GM20000 (cell line): Measurements from ENCODE around the gene ARID2.

Experiments
- DNase-seq: peaks from one replicate; pipeline ENCODE4 v3.0.0; 2012; ENCODE audit warnings: low spot score
- CTCF ChIP-seq: IDR thresholded peaks from 2 replicates; pipeline ENCODE4 v1.5.1; 2012; ENCODE audit warnings: mild to moderate bottlenecking, control low read depth; ENCODE audit errors: extremely low read depth, missing control alignments

Gene ARID2

DNA sequence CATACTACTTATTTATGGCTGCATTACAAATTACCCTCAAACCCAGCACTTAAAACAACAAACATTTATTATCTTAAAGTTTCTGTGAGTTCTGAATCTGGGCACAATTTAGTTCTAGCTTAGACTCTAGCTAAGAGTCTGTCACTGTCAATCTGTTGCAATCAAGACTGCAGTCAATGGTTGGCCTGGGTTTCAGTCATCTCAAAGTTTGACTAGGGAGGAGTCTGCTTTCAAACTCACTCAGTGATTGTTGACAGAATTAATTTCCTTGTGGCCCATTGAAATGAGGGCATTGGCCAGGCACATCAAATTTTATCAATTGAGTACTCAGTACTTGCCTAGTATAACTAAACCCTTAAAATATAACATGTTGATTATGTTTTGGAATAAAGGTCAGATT, 51.6 kb downstream of the ARID2 start:
- no peak for DNase-seq
- no peak for TF ChIP-seq CTCF

DNA sequence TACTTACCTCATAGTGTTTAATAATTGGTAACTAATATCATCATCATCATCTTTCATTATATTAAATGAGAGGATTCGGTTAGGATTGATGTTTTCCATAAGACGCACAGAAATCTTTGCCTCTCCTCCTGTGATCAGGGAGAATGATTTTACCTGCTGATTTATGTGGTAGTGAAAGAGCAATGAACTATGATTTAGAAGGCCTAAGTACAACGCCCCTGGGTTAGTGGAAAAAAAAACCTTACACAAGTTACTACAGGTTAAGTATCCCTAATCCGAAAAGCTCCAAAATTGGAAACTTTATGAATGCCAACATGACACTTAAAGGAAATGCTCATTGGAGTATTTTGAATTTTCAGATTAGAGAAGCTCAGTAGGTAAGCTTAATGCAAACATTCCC, 55.8 kb downstream of the ARID2 start:
- no peak for TF ChIP-seq CTCF
- no peak for DNase-seq

GRCh38 chr12:45789025-45789424, 59.5 kb downstream of the ARID2 start:
- TF ChIP-seq CTCF, result no peak
- DNase-seq, result no peak

DNA sequence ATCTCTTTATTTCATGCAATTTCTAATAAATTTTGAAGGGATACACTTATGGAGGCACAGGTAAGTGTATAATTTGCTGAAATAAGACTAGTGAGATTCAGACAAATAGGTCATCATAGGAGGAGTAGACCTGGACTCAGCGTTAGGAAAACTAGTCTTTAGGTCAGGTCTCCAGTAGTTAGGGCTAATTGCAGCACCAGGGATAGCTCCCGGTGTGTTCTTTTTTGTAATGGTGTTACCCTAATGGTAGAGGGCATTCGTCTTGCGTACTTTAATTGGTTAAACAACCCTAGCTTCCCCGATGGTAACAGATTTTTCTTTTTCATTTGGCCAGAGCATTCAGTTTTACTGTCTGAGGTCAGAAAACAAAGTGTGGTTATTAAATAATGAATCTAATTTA, 64.9 kb downstream of the ARID2 start:
- no peak for TF ChIP-seq CTCF
- DNase-seq, result no peak

DNA sequence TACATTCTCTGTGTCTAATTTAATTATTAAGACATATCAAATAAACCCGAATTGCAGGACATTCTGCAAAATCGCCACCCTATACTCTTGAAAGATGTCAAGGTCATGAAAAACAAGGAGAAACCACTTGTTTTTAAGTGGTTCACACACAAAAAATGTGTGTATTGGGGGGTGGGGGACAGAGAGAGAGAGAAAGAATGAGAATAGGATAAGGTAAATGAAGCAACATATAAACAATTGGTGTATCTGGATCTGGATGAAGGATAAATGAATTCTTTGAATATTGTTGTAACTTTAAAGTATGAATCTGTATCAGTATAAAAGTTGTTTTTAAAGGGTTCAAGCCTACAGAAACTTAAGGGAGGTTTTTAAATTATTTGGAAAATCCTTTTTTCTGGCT, 72.1 kb downstream of the ARID2 start:
- no peak for DNase-seq
- TF ChIP-seq CTCF, result no peak

- TF ChIP-seq CTCF, result no peak
- no peak for DNase-seq
Measured at GRCh38 chr12:45803111-45803510, 73.6 kb downstream of the ARID2 start.

DNA sequence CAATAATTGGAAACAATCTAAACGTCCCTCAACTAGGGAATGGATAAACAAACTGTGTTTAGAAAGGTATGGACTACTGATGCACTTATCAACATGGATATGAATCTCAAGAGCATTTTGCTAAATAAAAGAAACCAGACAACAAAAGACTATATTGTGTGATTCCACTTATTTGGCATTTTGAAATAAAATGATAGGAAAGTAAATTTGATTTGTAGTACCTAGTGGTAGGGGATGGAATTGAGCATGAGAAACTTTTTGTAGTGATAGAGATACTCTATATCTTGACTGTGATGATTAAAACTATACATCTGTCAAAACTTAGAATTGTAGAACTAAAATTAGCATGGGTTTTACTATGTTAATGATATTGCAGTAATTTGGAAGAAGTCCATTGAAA, 87.1 kb downstream of the ARID2 start:
- no peak for DNase-seq
- no peak for TF ChIP-seq CTCF
